T-cell (primary cell): ENCODE results near the gene PTK6. TPM values are rescaled to one million over a fixed set of nuclear protein-coding genes. Genes with fewer than 3 reads are reported as not detected.

Source experiments
- ATAC-seq, 4 experiments: fragments of 200-7000 bp in 3 of 4; fragments of 150-1000 bp in 1 of 4; cut with Tn5 transposase; replicated peaks in 1 of 4; 1 replicate in 3 of 4; 2 replicates in 1 of 4; pipeline ENCODE4 v1.10.0; 2021; ENCODE audit warnings: moderate library complexity in 3 of 4, mild to moderate bottlenecking in 2 of 4, moderate number of reproducible peaks in 1 of 4
- CTCF ChIA-PET, 2 donors: fragments of 300-600 bp; sonication (Branson Sonifier 250); formaldehyde crosslinking; loops; one replicate each; lab custom pipeline; 2022; ENCODE audit warnings: antibody characterized with exemption in 2 of 2; lab: Charles Lee
- POLR2A ChIA-PET, 2 donors: fragments of 300-600 bp; sonication (Branson Sonifier 250); formaldehyde crosslinking; loops; one replicate each; lab custom pipeline; 2022; ENCODE audit warnings: antibody characterized with exemption in 2 of 2; lab: Charles Lee
- DNase-seq, 35 experiments: peaks; one replicate each; pipeline versions ENCODE4 v3.0.0 to v3.0.0-alpha.2; 2013 to 2023
- H3K27ac ChIP-seq: one replicate; pipeline ENCODE4 v1.5.1; 2013; ENCODE audit warnings: low read length
- H3K27me3 ChIP-seq, 2 experiments: replicated peaks in 1 of 2; 1 replicate in 1 of 2; 2 replicates in 1 of 2; pipeline versions ENCODE4 v1.6.1 to v1.7.0; 2013; ENCODE audit warnings: low read length in 1 of 2, mixed read lengths in 1 of 2; ENCODE audit not compliant: control insufficient read depth in 2 of 2, insufficient read depth in 2 of 2; ENCODE audit errors: extremely low read depth in 1 of 2
- H3K36me3 ChIP-seq, 2 donors: 1 replicate in 1 of 2; 2 replicates in 1 of 2; pipeline versions ENCODE4 v1.6.1 to v1.7.0; 2013; ENCODE audit warnings: low read length in 1 of 2; ENCODE audit not compliant: control insufficient read depth in 2 of 2, insufficient read depth in 1 of 2; ENCODE audit errors: extremely low read depth in 1 of 2
- H3K4me1 ChIP-seq, 2 experiments: 1 replicate in 1 of 2; 2 replicates in 1 of 2; pipeline versions ENCODE4 v1.6.1 to v1.7.0; 2013; ENCODE audit warnings: low read length in 2 of 2, mixed read lengths in 1 of 2; ENCODE audit not compliant: insufficient read depth in 2 of 2, control insufficient read depth in 1 of 2; ENCODE audit errors: extremely low read depth in 1 of 2
- H3K4me3 ChIP-seq, 2 donors: 1 replicate in 1 of 2; 2 replicates in 1 of 2; pipeline versions ENCODE4 v1.5.1 to v1.7.0; 2013; ENCODE audit warnings: mild to moderate bottlenecking in 2 of 2, low read length in 1 of 2, moderate library complexity in 1 of 2; ENCODE audit not compliant: control insufficient read depth in 1 of 2; ENCODE audit errors: extremely low read depth in 1 of 2
- H3K9me3 ChIP-seq: 2 replicates; pipeline ENCODE4 v1.7.0; 2013
- H3K27ac Mint-ChIP-seq, 2 donors: one replicate each; pipeline ENCODE4 v1.8.0; 2020 to 2021; ENCODE audit warnings: mild to moderate bottlenecking in 2 of 2, mixed read lengths in 2 of 2
- H3K27me3 Mint-ChIP-seq, 2 donors: one replicate each; pipeline ENCODE4 v1.8.0; 2021 to 2022; ENCODE audit warnings: mixed read lengths in 2 of 2
- H3K36me3 Mint-ChIP-seq: one replicate; pipeline ENCODE4 v1.8.0; 2021; ENCODE audit warnings: mixed read lengths
- H3K4me1 Mint-ChIP-seq, 3 donors: one replicate each; pipeline ENCODE4 v1.8.0; 2020 to 2022; ENCODE audit warnings: mixed read lengths in 3 of 3, mild to moderate bottlenecking in 1 of 3
- H3K4me3 Mint-ChIP-seq, 3 donors: one replicate each; pipeline ENCODE4 v1.8.0; 2020 to 2022; ENCODE audit warnings: mild to moderate bottlenecking in 3 of 3, mixed read lengths in 3 of 3, moderate library complexity in 3 of 3
- H3K9me3 Mint-ChIP-seq, 3 donors: one replicate each; pipeline ENCODE4 v1.8.0; 2020 to 2022; ENCODE audit warnings: mixed read lengths in 3 of 3
- WGBS: methylation state at CpG from one replicate; pipeline ENCODE4 v1.1.5; 2013; ENCODE audit warnings: missing lambda C conversion rate; ENCODE audit not compliant: insufficient coverage; 5-methylcytosine and 5-hydroxymethylcytosine counted together
- total RNA-seq, 35 experiments: library from RNA in 6 of 35; stranded (reverse) in 6 of 35; fragments of 120-200 nt in 1 of 35; gene quantifications; one replicate each; pipeline versions ENCODE4 v1.2.1 to v1.2.4 and lab custom pipeline; 2013 to 2026

Gene PTK6
- total RNA-seq, 5 donors from 2014 or later (not counting 1 experiment from before 2014, with no cell fraction given), result 0.15 to 0.47 (median 0.23) TPM

DNA sequence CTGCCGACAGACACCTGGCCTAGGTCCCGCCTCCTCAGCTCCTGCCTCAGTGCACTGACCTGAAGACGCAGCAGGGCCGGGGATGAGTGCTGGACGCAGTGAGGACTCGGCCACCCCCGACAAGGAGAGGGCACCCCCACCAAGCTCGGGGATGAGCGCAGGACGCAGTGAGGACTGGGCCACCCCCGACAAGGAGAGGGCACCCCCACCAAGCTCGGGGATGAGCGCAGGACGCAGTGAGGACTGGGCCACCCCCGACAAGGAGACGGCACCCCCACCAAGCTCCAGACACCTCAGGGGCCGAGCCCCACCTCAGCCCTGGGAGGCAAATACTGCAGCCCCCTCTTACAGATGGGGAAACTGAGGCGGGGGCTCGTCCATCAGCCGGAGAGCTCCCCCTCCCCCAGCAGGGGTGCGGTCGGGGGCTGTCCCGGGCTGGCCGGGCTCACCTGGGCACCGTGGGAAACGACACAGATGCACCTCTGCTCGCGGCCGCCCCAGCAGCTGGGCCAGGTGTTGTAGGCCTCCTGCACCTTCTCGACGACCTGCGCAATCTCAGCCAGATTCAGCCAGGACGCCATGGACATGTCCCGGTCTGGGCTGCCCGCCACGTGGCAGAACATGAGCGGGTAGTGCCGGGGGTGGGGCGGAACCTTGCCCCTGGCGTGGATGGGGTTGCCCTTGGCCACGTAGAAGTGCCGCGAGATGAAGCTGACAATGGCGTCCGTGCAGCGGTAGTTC lies 29.4 kb upstream of the PTK6 start:
- H3K9me3 ChIP-seq, result no peaks in the 10 kb centered on the region
- H3K27me3 ChIP-seq, result peaks cover 0 to 9% of the 10 kb centered on the region in 2 experiments
- H3K4me3 ChIP-seq, result no peak overlapping the region
- ChIA-PET POLR2A (no interaction called here), CTCF (no interaction called here)
- Mint-ChIP-seq H3K27me3 (no peaks in the 10 kb centered on the region), H3K27ac (no peak overlapping the region), H3K4me3 (peak overlapping the region in 1 of 3 donors; percentile 73), H3K4me1 (peaks cover 15 to 30% (median 23%) of the 10 kb centered on the region in 3 donors), H3K9me3 (no peaks in the 10 kb centered on the region), H3K36me3 (peaks cover 7% of the 10 kb centered on the region)
- H3K4me1 ChIP-seq, result peaks cover 3 to 39% of the 10 kb centered on the region in 2 experiments
- 94% methylated on average over 36 of the region's 46 CpGs for WGBS
- ATAC-seq (no peak), DNase-seq (no peak)
- peaks cover 11 to 25% of the 10 kb centered on the region in 2 donors for H3K36me3 ChIP-seq
- no peak overlapping the region for H3K27ac ChIP-seq

DNA sequence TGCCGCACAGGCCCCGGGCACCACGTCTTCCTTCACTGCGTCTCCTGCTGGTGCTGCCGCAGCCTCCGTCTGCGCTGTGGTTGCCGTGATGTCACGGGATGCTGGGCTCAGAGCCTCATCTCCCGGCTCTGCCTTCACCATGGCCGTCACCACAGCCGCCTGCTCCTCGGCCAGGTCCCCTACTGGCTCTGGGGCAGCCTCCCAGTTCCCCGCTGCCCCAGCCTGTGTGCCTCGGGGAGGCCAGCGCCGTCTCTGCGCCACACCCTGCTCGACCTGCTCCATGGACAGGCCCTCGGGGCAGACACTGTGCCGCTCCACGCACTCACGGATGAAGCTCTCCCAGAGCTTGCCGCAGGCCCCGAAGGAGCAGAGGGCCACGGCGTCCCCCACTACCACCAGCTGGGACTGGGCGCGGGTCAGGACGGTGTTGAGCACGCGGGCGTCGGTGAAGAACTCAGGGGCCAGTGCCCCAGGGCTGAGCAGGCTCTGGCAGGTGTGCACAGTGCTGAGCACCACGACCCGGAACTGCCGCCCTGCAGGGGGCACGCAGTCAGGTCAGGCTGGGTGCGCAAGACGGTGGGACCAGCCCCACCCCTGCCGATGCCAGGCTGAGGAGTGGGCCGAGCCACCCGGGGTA lies 28.6 kb upstream of the PTK6 start:
- Mint-ChIP-seq H3K27ac (no peak overlapping the region), H3K36me3 (peaks cover 7% of the 10 kb centered on the region), H3K4me3 (no peak overlapping the region), H3K9me3 (no peaks in the 10 kb centered on the region), H3K27me3 (no peaks in the 10 kb centered on the region), H3K4me1 (peaks cover 15 to 30% (median 23%) of the 10 kb centered on the region in 3 donors)
- WGBS, result 95% methylated on average over 43 of the region's 43 CpGs
- Histone ChIP-seq H3K36me3 (peaks cover 11 to 32% of the 10 kb centered on the region in 2 donors), H3K27ac (no peak overlapping the region), H3K4me3 (no peak overlapping the region), H3K27me3 (peaks cover 0 to 9% of the 10 kb centered on the region in 2 experiments), H3K4me1 (peaks cover 3 to 39% of the 10 kb centered on the region in 2 experiments), H3K9me3 (no peaks in the 10 kb centered on the region)
- POLR2A ChIA-PET, result no interaction called here
- DNase-seq (no peak), ATAC-seq (no peak)
- CTCF ChIA-PET, result no interaction called here

DNA sequence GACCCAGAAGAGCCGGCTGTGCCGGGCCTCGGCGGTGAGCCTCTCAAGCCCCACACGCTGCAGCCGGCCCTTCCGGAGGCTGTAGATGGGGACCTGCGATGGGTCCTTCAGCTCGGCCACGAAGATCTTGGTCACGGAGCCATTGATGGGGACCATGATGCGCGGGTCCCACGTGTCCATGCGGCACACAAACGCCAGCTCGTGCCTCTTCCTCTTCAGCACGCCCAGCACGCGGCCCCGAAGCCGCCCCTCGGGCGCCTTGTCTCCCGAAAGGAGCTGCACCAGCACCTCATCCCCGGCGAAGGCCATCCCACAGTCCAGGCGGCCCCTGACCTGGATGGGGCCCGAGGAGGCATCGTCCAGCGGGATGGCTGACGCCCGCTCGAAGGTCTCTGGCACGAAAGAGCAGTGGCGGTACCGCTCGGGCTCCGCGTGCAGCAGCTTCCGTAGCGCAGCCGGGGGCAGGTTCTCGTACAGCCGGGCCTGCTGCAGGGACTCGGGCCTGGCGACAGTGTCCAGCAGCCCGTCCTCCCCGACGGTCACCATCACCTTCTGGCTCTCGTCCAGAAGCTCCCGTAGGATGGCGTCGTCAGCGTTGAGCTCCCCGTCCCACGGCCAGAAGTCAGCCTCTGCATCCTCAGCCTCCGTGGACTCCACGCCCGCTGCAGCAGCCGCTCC lies 28.0 kb upstream of the PTK6 start:
- H3K4me1 ChIP-seq, result peaks cover 3 to 37% of the 10 kb centered on the region in 2 experiments
- ChIA-PET POLR2A (no interaction called here), CTCF (no interaction called here)
- Mint-ChIP-seq H3K4me1 (peaks cover 15 to 32% (median 23%) of the 10 kb centered on the region in 3 donors), H3K9me3 (no peaks in the 10 kb centered on the region), H3K36me3 (peaks cover 12% of the 10 kb centered on the region), H3K4me3 (no peak overlapping the region), H3K27me3 (no peaks in the 10 kb centered on the region), H3K27ac (no peak overlapping the region)
- no peak for DNase-seq
- no peak overlapping the region for H3K27ac ChIP-seq
- H3K27me3 ChIP-seq, result peaks cover 0 to 6% of the 10 kb centered on the region in 2 experiments
- no peak for ATAC-seq
- no peak overlapping the region for H3K4me3 ChIP-seq
- WGBS, result 98% methylated on average over 57 of the region's 61 CpGs
- H3K9me3 ChIP-seq, result no peaks in the 10 kb centered on the region
- H3K36me3 ChIP-seq, result peaks cover 15 to 39% of the 10 kb centered on the region in 2 donors

- Mint-ChIP-seq H3K27me3 (no peaks in the 10 kb centered on the region), H3K9me3 (no peaks in the 10 kb centered on the region), H3K27ac (no peak overlapping the region), H3K4me3 (no peak overlapping the region), H3K4me1 (peaks cover 12 to 25% (median 20%) of the 10 kb centered on the region in 3 donors), H3K36me3 (peaks cover 14% of the 10 kb centered on the region)
- peaks cover 3 to 28% of the 10 kb centered on the region in 2 experiments for H3K4me1 ChIP-seq
- H3K9me3 ChIP-seq, result no peaks in the 10 kb centered on the region
- ChIA-PET POLR2A (no interaction called here), CTCF (no interaction called here)
- H3K27ac ChIP-seq, result no peak overlapping the region
- DNase-seq, result no peak
- no peak for ATAC-seq
- 94% methylated on average over 60 of the region's 62 CpGs for WGBS
- peaks cover 17 to 43% of the 10 kb centered on the region in 2 donors for H3K36me3 ChIP-seq
- H3K4me3 ChIP-seq, result no peak overlapping the region
- peaks cover 0 to under 1% of the 10 kb centered on the region in 2 experiments for H3K27me3 ChIP-seq
These were observed 27.0 kb upstream of the PTK6 start for GRCh38 chr20:63564036-63564810.

DNA sequence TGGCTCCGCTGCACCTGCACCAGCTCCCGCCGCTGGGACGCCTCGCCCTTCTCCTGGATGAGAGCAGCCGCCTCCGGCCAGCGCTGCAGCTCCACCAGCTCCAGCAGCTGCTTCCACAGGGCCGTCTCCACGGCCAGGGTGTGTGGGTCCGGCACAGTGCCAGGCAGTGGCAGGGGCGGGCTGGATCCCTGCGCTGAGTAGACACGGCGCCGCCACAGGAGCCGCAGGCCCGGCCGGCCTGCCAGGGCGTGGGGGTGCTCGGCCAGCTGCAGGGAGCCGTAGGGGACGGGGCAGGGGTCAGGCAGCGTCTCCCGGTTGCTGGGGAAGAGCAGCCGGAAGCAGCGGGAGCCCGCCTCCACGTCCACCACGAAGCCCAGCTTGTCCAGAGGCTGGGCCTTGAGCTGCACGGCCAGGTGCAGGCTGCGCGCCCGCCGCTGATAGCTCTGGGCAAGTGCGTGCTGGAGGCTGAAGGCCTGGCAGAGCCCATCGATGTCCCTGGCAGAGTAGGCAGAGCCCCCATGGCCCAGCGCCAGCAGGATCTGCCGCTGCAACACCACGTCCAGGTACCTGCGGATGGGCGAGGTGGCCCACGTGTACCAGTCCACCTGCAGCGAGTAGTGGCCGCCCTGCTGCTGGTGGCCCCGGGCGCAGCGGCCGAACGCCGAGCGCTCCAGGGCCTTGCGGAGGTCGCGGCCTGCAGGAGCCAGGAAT lies 26.2 kb upstream of the PTK6 start:
- H3K36me3 Mint-ChIP-seq, result peaks cover 20% of the 10 kb centered on the region
- H3K4me3 Mint-ChIP-seq, result no peak overlapping the region
- POLR2A ChIA-PET, result no interaction called here
- H3K4me1 Mint-ChIP-seq, result peaks cover 9 to 18% (median 12%) of the 10 kb centered on the region in 3 donors
- H3K36me3 ChIP-seq, result peaks cover 17 to 43% of the 10 kb centered on the region in 2 donors
- no peak overlapping the region for H3K4me3 ChIP-seq
- no peak for ATAC-seq
- H3K27me3 Mint-ChIP-seq, result no peaks in the 10 kb centered on the region
- no peaks in the 10 kb centered on the region for H3K9me3 ChIP-seq
- no peaks in the 10 kb centered on the region for H3K27me3 ChIP-seq
- no peak overlapping the region for H3K27ac Mint-ChIP-seq
- DNase-seq, result no peak
- H3K27ac ChIP-seq, result no peak overlapping the region
- no peaks in the 10 kb centered on the region for H3K9me3 Mint-ChIP-seq
- H3K4me1 ChIP-seq, result peaks cover 2 to 19% of the 10 kb centered on the region in 2 experiments
- CTCF ChIA-PET, result no interaction called here
- 96% methylated on average over 55 of the region's 55 CpGs for WGBS
